DMS114 treated with DMSO at 0.1 percent for 48 hours (cell line): Measurements from ENCODE around the gene SERPINA4.

ENCODE experiments used
- DNase-seq: peaks from one replicate; lab custom pipeline; 2025; ENCODE audit not compliant: unreplicated experiment; lab: John Stamatoyannopoulos, UW

Gene SERPINA4

GRCh38 chr14:94614802-94615201 is 53.6 kb downstream of the SERPINA4 start:
- no peak for DNase-seq

- no peak for DNase-seq
Observed at GRCh38 chr14:94615254-94615653, 54.0 kb downstream of the SERPINA4 start.

- no peak for DNase-seq
Observed at GRCh38 chr14:94615823-94616570, 54.8 kb downstream of the SERPINA4 start.

GRCh38 chr14:94617366-94617941 is 56.2 kb downstream of the SERPINA4 start:
- DNase-seq = no peak

GRCh38 chr14:94617988-94618822 is 57.0 kb downstream of the SERPINA4 start:
- no peak for DNase-seq

- no peak for DNase-seq
Observed at GRCh38 chr14:94619297-94619696, 58.1 kb downstream of the SERPINA4 start.
